HS-27A (cell line): ENCODE measurements around the gene ZDHHC5.
A peak's percentile ranks its signal among the peaks of the same experiment; 100 is the strongest.
"Not testable (repeated sequence)": the region's sequence is repeated elsewhere in the genome, so short reads cannot be mapped to it uniquely, and the experiment has no call there.

Source experiments
- DNase-seq: peaks from one replicate; pipeline ENCODE4 v3.0.0-alpha.2; 2012; ENCODE audit warnings: low read depth, missing footprints

The ZDHHC5 gene

DNA sequence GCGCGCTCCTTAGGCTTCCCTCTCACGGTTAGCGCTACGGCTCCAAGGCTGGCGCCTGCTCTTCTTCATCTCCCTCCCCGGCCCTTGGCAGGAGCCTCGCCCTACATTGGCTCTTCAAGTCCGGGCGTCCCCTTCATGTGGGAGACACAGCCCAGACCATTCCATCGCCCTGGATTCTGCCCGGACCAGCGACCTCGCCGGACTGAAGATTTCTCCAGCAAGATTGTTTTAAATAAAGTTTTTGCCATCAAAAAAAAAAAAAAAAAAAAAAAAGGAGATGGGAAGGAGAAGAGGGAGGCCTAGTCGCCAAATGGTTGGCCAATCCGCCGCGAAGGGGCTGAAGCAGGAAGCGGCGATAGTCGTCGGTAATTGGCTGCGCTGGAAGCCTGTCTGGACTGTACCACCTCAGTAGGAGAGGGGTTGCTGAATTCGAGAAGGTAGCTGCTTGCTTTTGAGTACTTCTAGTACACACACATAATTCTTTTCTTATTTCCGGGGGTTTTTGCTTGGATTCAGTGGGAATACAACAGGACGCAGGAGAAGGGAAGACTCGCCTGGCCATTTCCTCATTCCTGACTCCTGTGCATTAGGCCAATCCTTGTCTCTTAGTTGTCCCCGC is 688 bp upstream of the ZDHHC5 start:
- peak; percentile 98 for DNase-seq

DNA sequence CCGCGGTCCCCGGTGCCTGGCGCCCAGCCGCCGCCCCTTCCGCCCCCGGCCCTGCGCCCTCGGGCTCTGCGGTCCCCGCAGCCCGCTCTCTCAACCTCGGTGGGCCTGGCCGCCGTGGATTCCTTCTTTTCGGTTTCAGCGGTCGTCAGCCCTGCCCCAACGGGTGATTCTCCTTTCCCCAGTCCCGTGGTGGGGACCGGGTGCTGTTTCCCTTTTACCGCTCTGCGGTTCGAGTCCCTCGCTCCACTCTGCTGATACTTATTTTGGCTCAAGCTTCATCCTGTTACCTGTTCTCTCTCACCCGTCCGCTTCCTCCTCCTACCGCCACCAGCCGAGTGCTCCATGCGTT is 494 bp downstream of the ZDHHC5 start:
- no peak for DNase-seq

DNA sequence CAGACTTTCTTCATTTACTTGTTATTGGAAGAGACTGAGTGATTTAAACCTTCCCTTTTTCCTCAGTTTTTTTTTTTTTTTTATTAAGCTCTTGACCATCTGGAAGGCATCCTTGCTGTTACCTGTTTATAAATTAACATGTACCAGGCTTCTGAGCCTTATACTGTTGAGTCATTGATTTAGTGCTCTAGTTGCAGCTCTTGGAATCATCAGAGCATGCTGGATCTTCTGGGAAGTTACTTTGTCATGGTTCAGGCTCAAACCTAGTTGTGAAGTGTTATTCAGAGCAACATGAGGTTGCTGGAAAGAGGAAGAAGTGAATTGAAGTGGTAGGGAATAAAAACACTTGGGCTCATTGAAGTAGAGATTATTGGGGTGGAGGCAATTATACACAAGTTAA is 6.3 kb downstream of the ZDHHC5 start:
- no peak for DNase-seq

DNA sequence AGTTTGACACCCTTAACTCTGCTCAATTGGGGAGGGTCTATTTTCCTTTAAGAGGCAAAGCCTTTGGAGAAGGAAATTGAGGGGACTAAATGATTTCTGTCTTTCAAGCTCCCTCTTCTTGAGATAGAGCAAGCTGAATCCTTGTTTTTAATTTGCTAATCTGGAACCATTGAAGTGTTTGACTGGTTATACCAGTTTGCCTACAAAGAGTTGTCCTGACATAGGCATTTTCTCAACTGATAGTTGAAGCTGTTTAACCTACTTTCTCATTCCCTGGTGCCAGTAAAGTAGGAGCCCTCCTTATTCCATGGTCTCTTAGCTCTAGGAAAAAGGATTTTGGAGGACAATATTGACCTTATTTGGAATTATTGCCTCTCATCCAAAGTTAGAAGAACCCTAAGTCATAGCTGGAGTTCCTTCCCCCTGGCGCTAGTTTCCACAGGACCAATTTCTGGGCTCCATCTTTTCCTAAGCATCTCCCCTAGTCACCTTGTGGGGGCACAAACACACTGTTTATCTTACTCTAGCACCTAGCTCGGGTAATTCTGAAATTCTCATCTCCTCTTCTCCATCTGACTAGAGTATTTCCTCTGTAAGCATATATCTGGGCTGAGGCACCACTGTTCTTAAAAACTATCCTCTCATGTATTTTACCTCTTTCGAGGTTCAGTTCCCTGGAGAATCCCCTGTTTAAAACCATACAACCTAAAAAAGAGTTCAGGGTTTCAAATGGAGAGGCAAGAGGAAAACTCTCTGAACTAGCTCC is 7.4 kb downstream of the ZDHHC5 start:
- no peak for DNase-seq

DNA sequence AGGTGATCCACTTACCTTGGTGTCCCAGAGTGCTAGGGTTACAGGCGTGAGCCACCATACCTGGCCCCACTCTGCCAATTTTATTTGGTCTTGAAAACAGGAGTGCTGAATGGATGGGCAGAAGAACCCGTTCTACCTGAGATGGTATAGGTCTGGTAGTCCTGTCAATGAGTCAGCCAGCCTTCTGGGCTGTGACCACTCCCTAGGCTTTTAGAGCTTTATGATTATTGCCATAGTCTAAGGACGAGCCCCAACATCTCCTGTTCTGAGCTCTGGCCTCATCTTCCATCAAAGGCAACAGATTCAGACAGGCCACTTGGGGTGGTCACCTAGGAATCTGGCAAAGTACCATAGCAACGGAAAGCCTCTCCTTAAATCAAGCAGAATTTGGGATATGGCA is 11.5 kb downstream of the ZDHHC5 start:
- DNase-seq, result no peak

DNA sequence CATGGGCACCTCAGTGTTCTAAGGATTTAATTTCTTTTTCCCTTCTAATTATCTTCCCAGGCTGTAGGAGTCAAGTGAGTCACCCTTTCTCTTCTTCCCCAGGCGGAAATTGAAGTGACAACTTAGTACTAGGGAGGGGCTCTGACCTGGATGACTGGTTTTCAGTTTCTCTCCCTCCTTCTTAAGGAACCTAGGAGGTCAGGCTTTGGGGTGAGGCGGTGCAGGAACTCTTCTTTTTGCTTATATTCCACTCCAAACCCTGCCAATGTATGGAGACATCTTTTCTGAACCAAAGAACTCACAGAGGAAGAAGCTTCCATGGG is 12.6 kb downstream of the ZDHHC5 start:
- no peak for DNase-seq

DNA sequence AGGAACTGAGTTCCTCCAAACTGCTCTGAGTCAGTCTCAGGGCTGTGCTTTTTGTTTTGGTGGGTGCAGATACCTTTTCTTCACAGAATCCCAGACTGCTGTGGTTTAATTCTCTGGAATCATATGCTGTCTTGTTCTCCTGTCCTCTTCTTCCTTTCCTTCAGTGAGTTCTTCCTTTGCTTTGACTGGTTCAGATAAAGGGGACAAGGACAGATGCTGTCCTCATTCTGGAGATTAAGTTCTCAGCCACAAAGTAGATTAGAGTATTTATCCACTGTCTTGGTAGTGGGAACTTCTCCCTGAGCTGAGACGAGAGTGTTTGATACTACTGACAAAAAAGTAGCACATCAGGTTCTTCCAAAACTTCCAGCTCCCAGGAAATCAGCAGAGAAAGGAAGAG is 13.3 kb downstream of the ZDHHC5 start:
- no peak for DNase-seq

DNA sequence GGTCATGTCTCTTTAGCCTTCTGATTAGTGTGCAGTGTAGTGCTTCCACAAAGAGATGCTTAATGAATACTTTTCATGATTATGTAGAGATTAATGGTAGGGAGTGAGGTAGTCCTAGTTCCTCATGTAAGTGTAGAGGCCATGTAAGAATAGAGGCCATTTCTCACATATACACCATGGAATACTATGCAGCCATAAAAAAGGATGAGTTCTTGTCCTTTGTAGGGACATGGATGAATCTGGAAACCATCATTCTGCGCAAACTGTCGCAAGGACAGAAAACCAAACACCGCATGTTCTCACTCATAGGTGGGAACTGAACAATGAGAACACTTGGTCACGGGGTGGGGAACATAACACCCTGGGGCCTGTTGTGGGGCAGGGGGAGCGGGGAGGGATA is 22.6 kb downstream of the ZDHHC5 start:
- DNase-seq, result not testable (repeated sequence)

DNA sequence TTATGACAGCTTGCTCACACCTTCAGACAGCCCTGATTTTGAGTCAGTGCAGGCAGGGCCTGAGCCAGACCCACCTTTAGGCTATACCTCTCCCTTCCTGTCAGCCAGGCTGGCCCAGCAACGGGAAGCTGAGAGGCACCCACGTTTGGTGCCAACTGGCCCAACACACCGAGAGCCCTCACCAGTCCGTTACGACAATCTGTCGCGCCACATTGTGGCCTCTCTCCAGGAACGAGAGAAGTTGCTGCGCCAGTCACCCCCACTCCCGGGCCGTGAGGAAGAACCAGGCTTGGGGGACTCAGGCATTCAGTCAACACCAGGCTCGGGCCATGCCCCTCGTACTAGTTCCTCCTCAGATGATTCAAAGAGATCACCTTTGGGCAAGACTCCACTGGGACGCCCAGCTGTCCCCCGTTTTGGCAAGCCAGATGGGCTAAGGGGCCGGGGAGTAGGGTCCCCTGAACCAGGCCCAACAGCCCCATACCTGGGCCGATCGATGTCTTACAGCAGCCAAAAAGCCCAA is 31.0 kb downstream of the ZDHHC5 start:
- no peak for DNase-seq

DNA sequence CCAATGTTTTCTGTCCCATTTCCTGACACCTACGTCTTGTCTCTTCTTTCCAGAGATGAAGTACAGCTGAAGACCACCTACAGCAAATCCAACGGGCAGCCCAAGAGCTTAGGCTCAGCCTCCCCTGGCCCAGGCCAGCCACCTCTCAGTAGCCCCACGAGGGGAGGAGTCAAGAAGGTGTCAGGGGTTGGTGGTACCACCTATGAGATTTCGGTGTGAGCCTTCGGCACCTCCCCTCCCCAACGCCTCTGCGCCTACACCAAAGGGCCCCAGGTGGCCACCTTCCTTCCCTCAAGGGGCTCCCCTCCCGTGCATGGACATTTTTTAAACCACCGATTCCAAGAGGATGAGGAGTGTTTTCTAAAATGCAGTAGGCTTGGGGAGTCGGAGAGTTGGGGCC is 31.9 kb downstream of the ZDHHC5 start:
- DNase-seq, result no peak

DNA sequence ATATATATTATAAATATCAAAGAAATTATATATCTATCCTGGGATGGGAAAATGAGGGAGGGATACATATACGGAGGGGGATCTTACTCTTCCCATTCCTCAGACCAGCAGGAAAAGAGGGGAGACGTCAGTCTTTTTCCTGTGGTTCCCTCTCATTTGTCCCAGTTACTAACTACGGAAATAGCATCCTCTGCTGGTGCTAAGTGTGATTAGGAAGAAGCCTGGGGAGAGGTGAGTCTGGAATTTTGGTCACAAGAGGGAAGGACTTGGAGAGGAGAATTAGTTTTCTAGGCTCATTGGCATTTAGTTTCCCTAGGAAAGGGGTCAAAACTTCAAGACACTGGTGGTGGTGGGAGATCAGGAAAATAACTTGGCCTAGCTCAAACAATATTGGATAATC is 32.5 kb downstream of the ZDHHC5 start:
- DNase-seq, result no peak

DNA sequence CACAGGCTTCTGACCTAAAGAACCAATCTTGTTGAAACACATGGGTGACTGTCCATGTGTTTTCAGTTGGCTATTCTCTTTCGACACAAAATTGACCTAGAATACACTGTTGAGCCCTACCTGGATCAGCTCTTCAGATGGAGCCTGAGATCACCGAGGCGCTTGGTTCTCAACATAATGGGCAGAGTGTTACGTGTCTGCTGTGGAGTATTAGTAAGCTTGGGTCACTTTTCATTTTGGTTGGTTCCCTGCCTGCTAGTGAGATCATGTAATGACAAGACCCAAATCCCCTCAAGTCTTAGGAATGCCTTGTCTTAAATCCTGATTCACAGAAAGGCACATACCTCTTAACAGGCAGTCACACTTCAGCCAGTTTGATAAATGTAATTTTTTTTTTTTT is 35.4 kb downstream of the ZDHHC5 start:
- no peak for DNase-seq

DNA sequence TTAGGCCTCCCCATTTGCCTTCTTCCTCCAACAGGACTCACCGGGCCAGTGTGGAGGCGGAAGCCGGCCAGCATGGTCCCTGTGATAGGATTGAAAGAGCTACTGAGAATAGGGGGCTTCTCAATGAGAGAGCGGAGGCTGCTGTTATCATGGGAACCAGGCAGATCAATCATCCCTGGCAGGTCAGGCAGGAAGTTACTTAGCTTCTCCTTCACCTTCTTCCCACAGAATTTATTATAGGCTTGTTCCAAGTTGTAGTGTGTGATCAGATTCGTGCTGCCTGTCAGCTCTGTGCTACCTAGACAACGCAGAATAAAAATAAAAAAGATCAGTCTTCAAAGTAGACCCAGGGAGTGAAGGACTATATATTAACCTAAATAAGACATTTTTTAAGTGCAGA is 37.0 kb downstream of the ZDHHC5 start:
- DNase-seq, result no peak

DNA sequence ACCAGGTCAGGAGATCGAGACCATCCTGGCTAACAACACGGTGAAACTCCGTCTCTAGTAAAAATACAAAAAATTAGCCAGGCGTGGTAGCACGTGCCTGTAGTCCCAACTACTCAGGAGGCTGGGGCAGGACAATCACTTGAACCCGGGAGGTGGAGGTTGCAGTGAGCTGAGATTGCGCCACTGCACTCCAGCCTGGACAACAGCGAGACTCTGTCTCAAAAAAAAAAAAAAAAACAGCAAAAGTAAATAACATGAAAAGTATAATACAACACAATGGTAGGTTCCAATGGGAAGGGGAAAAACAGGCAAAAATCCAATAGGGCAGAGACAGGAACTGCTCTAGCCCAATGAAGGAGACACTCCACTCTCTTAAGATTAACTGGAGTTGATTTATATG is 37.5 kb downstream of the ZDHHC5 start:
- not testable (repeated sequence) for DNase-seq

DNA sequence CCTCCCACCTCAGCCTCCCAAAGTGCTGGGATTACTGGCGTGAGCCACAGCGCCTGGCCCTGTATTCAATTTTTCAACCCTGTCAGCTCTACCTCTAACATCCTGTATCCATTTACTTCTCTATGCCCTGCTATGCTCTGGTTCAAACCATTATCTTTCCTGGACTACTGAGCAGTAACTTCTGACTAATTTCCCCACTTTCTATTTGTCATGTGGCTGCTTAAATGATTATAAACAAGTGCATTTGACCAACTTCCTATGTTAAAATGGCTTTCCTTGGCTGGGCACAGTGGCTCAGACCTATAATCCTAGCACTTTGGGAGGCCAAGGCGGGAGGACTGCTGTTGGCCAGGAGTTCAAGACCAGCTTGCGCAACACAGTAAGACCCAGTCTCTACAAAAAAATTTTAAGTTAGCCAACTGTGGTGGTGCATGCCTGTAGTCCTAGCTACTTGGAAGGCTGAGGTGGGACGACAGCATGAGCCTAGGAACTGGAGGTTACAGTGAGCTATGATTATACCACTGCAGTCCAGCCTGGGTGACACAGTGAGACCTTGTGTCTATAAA is 42.0 kb downstream of the ZDHHC5 start:
- DNase-seq, result no peak

DNA sequence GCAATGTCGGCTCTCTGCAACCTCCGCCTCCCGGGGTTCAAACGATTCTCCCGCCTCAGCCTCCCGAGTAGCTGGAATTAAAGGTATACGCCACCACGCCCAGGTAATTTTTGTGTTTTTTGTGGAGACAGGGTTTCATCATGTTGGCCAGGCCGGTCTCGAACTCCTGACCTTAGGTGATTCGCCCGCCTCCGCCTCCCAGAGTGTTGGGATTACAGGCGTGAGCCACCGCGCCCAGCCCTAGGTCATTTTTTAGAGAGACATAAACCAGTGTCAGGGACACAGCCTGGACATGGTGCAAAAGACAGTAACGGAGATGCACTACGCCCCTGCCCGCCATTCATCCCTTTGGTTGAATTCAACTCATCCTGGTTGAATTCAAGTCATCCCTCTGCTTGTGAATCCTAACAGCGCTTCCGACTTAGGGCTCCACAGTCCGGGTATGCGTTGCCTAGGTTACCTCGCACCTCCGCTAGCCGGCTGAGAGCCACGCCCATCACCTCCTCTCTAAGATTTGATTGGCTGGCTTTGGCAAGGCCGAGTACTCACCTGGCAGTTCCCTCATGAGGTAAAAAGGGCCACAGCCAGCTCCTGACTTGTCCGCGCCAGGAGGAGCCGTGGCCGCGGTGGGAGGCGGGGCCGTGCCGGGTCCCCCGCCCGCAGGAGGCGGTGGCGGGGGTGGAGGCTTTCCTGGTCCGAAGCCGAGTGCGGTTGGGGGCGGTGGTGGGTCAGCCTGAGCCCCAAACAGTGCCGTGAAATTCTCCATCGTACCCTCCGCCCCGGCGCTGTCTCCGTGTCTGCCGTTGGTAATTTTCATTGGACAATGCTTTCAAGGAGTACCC is 43.7 kb downstream of the ZDHHC5 start, which contains the start of gene MED19:
Gene MED19, minus strand, starts transcription at position 802 of the 842 bp plus-strand sequence. Its CDS starts 36 bp downstream, at position 766.
- DNase-seq, result peak; percentile 24

DNA sequence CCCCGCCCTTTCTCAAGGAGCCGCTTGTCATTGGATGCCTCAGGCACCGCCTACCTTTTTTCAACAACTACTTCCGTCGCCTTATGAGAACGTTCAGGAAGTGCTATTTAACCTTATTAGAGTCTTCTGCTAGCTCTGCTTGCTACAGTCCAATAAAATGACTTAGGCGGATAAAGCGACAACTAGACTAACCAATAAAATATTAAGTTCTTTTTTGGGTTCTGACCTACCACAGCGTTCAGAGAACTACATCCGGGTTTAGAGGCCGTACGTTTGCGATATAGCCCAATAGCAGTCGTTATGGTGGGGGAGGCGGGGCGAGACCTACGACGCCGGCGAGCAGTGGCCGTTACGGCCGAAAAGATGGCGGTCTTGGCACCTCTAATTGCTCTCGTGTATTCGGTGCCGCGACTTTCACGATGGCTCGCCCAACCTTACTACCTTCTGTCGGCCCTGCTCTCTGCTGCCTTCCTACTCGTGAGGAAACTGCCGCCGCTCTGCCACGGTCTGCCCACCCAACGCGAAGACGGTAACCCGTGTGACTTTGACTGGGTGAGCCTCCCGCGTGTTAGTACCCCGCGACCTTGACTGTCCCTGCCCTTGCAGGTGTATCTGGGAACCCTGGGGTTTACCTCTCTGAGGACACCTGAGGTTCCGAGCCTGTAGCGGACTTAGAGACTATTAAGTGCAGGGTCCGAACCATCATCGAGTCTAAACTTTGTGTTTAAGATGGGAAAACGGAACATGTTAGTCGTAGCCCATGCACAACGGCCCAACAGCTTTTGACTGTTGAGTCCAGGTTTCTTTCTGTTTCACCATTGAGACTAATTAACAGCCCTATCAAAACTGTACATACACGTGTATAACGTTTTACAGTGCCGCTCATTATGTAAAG is 44.6 kb downstream of the ZDHHC5 start, which contains the start of gene TMX2:
Gene TMX2, plus strand, starts transcription at position 338 of the 895 bp plus-strand sequence. Its CDS starts 26 bp downstream, at position 364.
- peak; percentile 97 for DNase-seq

DNA sequence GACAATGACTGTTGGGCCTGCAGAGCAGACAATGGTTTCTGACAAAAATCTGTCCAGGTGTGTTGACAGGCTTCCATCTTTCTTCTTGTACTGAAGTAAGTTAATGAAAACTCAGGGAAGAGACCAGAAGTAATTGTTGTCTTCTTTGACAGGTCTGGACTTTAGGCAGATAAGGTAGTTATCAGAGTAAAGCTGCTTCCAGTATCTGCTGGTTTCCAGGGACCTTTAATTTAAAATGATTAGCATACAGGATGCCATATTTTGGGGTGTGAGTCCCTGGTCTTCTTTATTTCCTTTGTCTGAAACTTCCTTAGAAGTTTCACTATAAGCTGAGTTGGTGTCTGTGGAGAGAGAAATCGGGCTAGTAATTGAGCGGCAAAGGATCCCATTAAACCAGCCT is 45.9 kb downstream of the ZDHHC5 start:
- DNase-seq, result no peak

DNA sequence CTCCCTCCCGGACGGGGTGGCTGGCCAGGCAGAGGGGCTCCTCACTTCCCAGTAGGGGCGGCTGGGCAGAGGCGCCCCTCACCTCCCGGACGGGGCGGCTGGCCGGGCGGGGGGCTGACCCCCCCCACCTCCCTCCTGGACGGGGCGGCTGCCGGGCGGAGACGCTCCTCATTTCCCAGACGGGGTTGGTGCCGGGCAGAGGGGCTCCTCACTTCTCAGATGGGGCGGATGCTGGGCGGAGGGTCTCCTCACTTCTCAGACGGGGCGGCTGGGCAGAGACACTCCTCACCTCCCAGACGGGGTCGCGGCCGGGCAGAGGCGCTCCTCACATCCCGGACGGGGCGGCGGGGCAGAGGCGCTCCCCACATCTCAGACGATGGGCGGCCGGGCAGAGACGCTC is 48.8 kb downstream of the ZDHHC5 start:
- DNase-seq, result not testable (repeated sequence)

DNA sequence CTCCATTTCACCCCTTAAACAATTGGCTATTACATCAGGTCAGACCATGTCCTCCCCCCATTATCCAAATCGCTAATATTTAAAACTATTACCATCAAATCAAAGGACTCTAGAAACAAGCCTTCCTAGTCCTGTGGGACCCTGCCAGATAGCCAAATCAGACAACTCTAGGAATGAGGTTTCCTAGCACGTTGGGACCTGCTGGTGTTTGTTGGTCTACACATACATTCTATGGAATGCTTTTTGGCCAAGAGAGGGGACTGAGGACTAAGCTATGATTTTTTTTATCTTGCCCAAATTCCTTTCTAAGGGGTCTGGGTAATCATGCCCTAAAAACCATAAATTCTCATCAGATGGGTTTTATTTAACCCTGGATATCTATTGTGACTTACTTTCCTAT is 59.3 kb downstream of the ZDHHC5 start:
- no peak for DNase-seq

DNA sequence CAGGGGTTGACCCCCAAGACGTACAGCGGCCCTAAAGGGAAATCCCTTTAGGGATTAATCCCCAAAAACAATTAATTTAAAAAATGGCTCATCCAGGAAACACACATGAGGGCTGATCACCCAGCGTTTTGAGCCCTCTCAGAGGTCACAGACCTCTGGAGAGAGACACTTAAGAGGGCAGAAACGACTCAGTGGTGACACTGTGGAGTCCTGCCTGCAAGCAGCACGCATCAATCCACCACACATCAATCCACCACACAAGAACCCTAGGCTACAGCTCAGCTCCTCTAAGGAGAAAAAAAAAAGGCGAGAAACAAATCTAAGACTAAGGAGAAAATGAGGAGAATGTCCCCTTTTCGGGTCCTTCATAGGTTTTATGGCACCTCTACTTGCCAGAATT is 60.9 kb downstream of the ZDHHC5 start:
- no peak for DNase-seq
